H1 (cell line): Measurements from ENCODE around the gene TCHP. TPM values are rescaled to one million over a fixed set of nuclear protein-coding genes. Genes with fewer than 3 reads are reported as not detected.

Experiments
- CBX5 ChIP-seq: fragments of 300-800, 300-1000 bp; sonication (generic); IDR thresholded peaks from 2 replicates; pipeline ENCODE4 v1.7.1; 2016; ENCODE audit warnings: antibody characterized with exemption, low read length, low read depth
- CTBP2 ChIP-seq: IDR thresholded peaks from 2 replicates; pipeline ENCODE4 v1.7.0; 2011; ENCODE audit warnings: borderline replicate concordance, mild to moderate bottlenecking, moderate library complexity, mixed read lengths, low read length; ENCODE audit not compliant: insufficient read depth, insufficient read length
- EGR1 ChIP-seq: IDR thresholded peaks from 2 replicates; pipeline ENCODE4 v1.6.1; 2011; ENCODE audit warnings: low read depth, low read length, borderline replicate concordance
- EP300 ChIP-seq, 2 experiments: IDR thresholded peaks; 1 replicate in 1 of 2; 2 replicates in 1 of 2; pipeline ENCODE4 v1.6.1; 2011 to 2012; ENCODE audit warnings: low read depth in 2 of 2, low read length in 2 of 2, mild to moderate bottlenecking in 2 of 2, borderline replicate concordance in 1 of 2, inconsistent platforms in 1 of 2, moderate library complexity in 1 of 2
- POLR2AphosphoS5 ChIP-seq: IDR thresholded peaks from 2 replicates; pipeline ENCODE4 v1.6.1; 2011; ENCODE audit warnings: low read depth, low read length
- SIRT6 ChIP-seq: IDR thresholded peaks from one replicate; pipeline ENCODE4 v1.7.1; 2012; ENCODE audit warnings: low read length, inconsistent platforms
- SP1 ChIP-seq: IDR thresholded peaks from 2 replicates; pipeline ENCODE4 v1.6.1; 2011; ENCODE audit warnings: low read depth, low read length
- polyA plus RNA-seq, 7 experiments: library from polyadenylated mRNA; depleted of rRNA in 3 of 7; stranded (reverse) in 5 of 7; unstranded in 2 of 7; fragments of >200 nt in 5 of 7; fragments of 200-250 nt in 2 of 7; gene quantifications; 1 replicate in 5 of 7; 2 replicates in 1 of 7; 4 replicates in 1 of 7; pipeline versions ENCODE4 v1.2.1 to v1.2.3, GENCODE V29; 2011 to 2013; ENCODE audit warnings: missing spikeins in 2 of 7, mixed read lengths in 2 of 7
- total RNA-seq: library from RNA; stranded (reverse); fragmentation: NEBNext Ultra II Directional; extraction: Animal tissue kit (Norgen Biotek cat#: 25700); gene quantifications from 2 replicates; pipeline ENCODE4 v1.2.1, GENCODE V29; 2021

TCHP gene
- total and polyA plus RNA-seq, 2 of the 8 experiments (the other 6 are each of a cell fraction or from before 2014, with no cell fraction given): 2.8 to 4.5 TPM

DNA sequence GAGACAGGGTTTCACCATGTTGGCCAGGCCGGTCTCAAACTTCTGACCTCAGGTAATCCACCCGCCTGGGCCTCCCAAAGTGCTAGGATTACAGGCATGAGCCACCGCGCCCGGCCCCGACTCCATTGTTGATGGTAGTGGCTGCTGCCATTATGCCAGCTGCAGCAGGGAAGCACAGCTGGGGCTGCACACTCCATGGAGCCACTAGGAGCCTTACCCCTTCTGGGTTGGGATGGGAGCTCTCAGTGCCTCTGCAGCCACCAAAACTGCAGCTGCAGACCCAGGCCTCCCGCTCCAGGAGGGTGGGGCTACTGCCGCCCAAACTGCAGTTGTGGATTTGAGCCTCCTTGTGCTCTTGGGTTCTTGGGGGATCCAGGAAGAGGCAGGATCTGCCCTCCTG is 25.9 kb downstream of the TCHP start (continued):
- TF ChIP-seq CTBP2 (no peak), SP1 (no peak), EP300 (IDR thresholded peaks at IDR 0.05; ENCODE audit: borderline replicate concordance in 1 of 2, low read depth in 2 of 2, low read length in 2 of 2) (no peak), CBX5 (no peak), SIRT6 (no peak), POLR2AphosphoS5 (no peak), EGR1 (no peak)
- TF ChIP-seq, all 59 proteins: peak for 0
